Lower leg skin (tissue), 3 donors: ENCODE measurements around the gene ERC1.

Experiments used
- CTCF ChIP-seq, 3 donors: fragments of 450-650 bp; IDR thresholded peaks; one replicate each; pipeline ENCODE4 v1.5.1; 2016; ENCODE audit warnings: antibody characterized with exemption in 3 of 3, mild to moderate bottlenecking in 3 of 3, moderate library complexity in 2 of 3
- POLR2A ChIP-seq, 2 donors: fragments of 450-650 bp; IDR thresholded peaks; one replicate each; pipeline ENCODE4 v1.6.1; 2016 to 2017; ENCODE audit warnings: antibody characterized with exemption in 2 of 2, mild to moderate bottlenecking in 1 of 2, moderate library complexity in 1 of 2

- TF ChIP-seq CTCF (IDR thresholded peaks at IDR 0.05) (no peak), POLR2A (IDR thresholded peaks at IDR 0.05) (no peak)
Observed at GRCh38 chr12:1213618-1214205, 222.7 kb downstream of the ERC1 start.
